Activated CD4-positive, alpha-beta T cell treated with anti-CD3 and anti-CD28 coated beads for 36 hours (primary cell): ENCODE measurements around the gene GIN1. TPM values are rescaled to one million over a fixed set of nuclear protein-coding genes. Genes with fewer than 3 reads are reported as not detected.
"Not testable (repeated sequence)": the region's sequence is repeated elsewhere in the genome, so short reads cannot be mapped to it uniquely, and the experiment has no call there.

ENCODE experiments used
- ATAC-seq: fragments of 200-7000 bp; cut with Tn5 transposase; one replicate; pipeline ENCODE4 v1.10.0; 2021; ENCODE audit warnings: mild to moderate bottlenecking, moderate library complexity
- CTCF ChIA-PET: fragments of 350-600 bp; sonication (Branson Sonifier 250); formaldehyde crosslinking; loops from one replicate; lab custom pipeline; 2021; ENCODE audit warnings: antibody characterized with exemption; lab: Charles Lee
- POLR2A ChIA-PET: fragments of 350-600 bp; sonication (Branson Sonifier 250); formaldehyde crosslinking; loops from one replicate; lab custom pipeline; 2021; ENCODE audit warnings: antibody characterized with exemption, inconsistent platforms; lab: Charles Lee
- DNase-seq: peaks from one replicate; pipeline ENCODE4 v3.0.0-alpha.2; 2020
- H3K27ac Mint-ChIP-seq: one replicate; pipeline ENCODE4 v1.8.0; 2021; ENCODE audit warnings: mixed read lengths
- H3K27me3 Mint-ChIP-seq: one replicate; pipeline ENCODE4 v1.8.0; 2021; ENCODE audit warnings: mixed read lengths
- H3K36me3 Mint-ChIP-seq: one replicate; pipeline ENCODE4 v1.8.0; 2021; ENCODE audit warnings: low read depth, mixed read lengths
- H3K4me1 Mint-ChIP-seq: one replicate; pipeline ENCODE4 v1.8.0; 2021; ENCODE audit warnings: mixed read lengths
- H3K4me3 Mint-ChIP-seq: one replicate; pipeline ENCODE4 v1.8.0; 2021; ENCODE audit warnings: mild to moderate bottlenecking, moderate library complexity, mixed read lengths
- H3K9me3 Mint-ChIP-seq: one replicate; pipeline ENCODE4 v1.8.0; 2021; ENCODE audit warnings: low read depth, mixed read lengths
- intact Hi-C, 2 experiments: fragments of 100-400 bp; cut with DNase I in 1 of 2; cut with micrococcal nuclease in 1 of 2; formaldehyde crosslinking; loops; one replicate each; pipeline versions ENCODE4 v1.14.2 to v1.15.1; 2022 to 2024; cut with DNase I, micrococcal nuclease
- total RNA-seq, 2 experiments: library from RNA; stranded (reverse); gene quantifications; one replicate each; pipeline ENCODE4 v1.2.3, GENCODE V29; 2021

Gene GIN1
- total RNA-seq, 2 experiments from 2014 or later, result 9.0 to 9.7 TPM

DNA sequence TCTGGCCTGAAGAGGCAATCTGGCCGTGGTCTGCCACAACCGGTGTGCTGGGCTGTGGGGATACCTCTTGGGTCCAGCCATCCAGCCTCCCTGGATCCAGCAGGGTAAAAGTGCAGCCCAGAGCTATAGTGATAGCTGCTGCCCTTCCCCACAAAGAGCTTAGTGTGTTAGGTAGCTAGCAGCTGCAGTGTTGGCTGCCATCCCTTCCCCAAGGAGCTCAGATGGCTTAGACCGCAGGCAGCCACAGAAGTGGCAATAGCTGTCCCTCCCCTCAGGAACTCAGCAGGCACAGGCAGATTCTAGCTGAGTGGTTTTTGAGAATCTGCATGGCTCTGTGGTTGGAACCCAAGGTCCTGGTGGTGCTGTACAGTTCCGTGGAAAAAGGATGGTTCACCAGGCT lies 40.1 kb downstream of the GIN1 start:
- intact Hi-C loops, result no loop called here
- ChIA-PET POLR2A (interaction anchor here (0.6 kb wide), 1 partner anchor 125 kb away, joined by 6 read pairs; no protein-coding TSS in a partner anchor), CTCF (no interaction called here)
- no peak for DNase-seq
- H3K27ac Mint-ChIP-seq, result no peak overlapping the region
- peaks cover 68% of the 10 kb centered on the region for H3K9me3 Mint-ChIP-seq
- H3K4me1 Mint-ChIP-seq, result no peaks in the 10 kb centered on the region
- H3K36me3 Mint-ChIP-seq, result peaks cover 18% of the 10 kb centered on the region
- ATAC-seq, result no peak
- H3K4me3 Mint-ChIP-seq, result no peak overlapping the region
- no peaks in the 10 kb centered on the region for H3K27me3 Mint-ChIP-seq

DNA sequence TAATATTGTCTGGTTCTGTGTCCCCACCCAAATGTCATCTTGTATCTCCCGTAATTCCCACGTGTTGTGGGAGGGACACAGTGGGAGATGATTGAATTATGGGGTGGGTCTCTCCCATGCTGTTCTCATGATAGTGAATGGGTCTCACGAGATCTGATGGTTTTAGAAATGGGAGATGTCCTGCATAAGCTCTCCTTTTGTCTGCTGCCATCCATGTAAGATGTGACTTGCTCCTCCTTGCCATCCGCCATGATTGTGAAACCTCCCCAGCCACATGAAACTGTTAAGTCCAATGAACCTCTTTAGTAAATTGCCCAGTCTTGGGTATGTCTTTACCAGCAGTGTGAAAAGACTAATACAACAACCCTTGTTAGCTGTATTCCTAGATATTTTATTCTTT lies 44.5 kb downstream of the GIN1 start:
- H3K9me3 Mint-ChIP-seq, result peaks cover 46% of the 10 kb centered on the region
- no peaks in the 10 kb centered on the region for H3K4me1 Mint-ChIP-seq
- H3K27me3 Mint-ChIP-seq, result no peaks in the 10 kb centered on the region
- no peak overlapping the region for H3K4me3 Mint-ChIP-seq
- H3K36me3 Mint-ChIP-seq, result peaks cover 3% of the 10 kb centered on the region
- ATAC-seq (no peak), DNase-seq (no peak)
- intact Hi-C loops, result no loop called here
- CTCF ChIA-PET, result interaction anchor here (1.2 kb wide), 1 partner anchor 92 kb away, joined by 3 read pairs; no protein-coding TSS in a partner anchor
- POLR2A ChIA-PET, result no interaction called here
- H3K27ac Mint-ChIP-seq, result no peak overlapping the region

DNA sequence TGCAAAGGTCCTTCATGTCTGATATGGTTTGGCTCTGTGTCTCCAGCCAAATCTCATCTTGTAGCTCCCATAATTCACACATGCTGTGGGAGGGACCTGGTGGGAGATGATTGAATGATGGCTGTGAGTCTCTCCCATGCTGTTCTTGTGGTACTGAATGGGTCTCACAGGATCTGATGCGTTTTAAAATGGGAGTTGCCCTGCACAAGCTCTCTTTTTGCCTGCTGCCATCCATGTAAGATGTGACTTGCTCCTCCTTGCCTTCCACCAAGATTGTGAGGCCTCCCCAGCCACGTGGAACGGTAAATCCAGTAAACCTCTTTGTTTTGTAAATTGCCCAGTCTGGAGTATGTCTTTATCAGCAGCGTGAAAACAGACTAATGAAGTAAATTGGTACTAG lies 46.4 kb downstream of the GIN1 start:
- H3K27ac Mint-ChIP-seq, DNase-seq, intact Hi-C loops, H3K4me1 Mint-ChIP-seq, ATAC-seq, H3K4me3 Mint-ChIP-seq, H3K27me3 Mint-ChIP-seq, H3K36me3 Mint-ChIP-seq, CTCF ChIA-PET, POLR2A ChIA-PET: not testable (repeated sequence)
- H3K9me3 Mint-ChIP-seq, result peaks cover 40% of the 10 kb centered on the region

DNA sequence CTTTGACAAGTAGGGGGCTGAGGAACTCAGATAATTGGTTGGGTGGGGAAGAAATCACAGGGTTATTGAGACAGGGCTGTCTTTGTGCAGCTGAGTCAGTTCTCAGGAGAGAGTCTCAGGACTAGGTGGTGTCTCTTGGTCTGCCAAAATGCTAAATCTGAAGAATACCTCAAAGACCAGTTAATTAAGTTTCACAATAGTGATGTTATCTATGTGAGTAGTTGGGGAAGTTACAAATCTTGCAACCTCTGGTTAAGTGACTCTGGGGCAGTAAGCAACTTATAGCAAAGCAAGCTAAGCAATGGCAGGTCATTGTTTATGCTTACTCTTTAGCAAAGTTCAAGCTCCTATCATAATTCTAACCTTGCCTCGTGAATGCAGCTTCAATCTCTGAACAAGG lies 53.6 kb downstream of the GIN1 start:
- intact Hi-C loops, result no loop called here
- Mint-ChIP-seq H3K36me3 (no peaks in the 10 kb centered on the region), H3K9me3 (no peaks in the 10 kb centered on the region), H3K27ac (no peak overlapping the region), H3K4me3 (no peak overlapping the region), H3K27me3 (no peaks in the 10 kb centered on the region), H3K4me1 (no peaks in the 10 kb centered on the region)
- ChIA-PET POLR2A (no interaction called here), CTCF (no interaction called here)
- no peak for DNase-seq
- no peak for ATAC-seq

DNA sequence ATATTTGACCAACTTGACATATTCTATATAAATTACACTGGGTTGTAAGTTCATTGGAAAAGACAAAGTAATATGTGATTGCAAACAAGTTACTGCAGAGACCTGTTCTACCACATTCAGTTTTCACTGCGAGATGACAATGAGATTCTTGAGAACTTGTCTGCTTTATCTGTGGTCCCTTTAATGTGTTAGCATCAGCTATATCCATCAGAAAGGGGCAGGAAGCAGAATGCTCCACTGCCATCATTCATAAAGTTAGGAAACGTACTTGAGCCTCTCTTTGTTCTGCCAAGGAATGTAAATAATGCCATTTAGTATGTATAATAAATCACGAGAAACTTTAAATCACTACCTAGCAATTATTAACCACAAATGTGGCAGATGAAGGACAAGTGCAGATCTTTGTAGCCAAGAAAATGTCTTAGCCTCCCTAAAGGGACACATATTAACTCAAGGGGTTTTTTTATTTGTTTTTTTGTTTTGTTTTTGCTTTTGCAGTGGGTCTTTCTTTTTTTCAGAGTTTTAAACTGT lies 59.4 kb downstream of the GIN1 start:
- no peaks in the 10 kb centered on the region for H3K36me3 Mint-ChIP-seq
- ChIA-PET POLR2A (no interaction called here), CTCF (no interaction called here)
- ATAC-seq (no peak), DNase-seq (no peak)
- no peak overlapping the region for H3K4me3 Mint-ChIP-seq
- peaks cover 3% of the 10 kb centered on the region for H3K9me3 Mint-ChIP-seq
- H3K4me1 Mint-ChIP-seq, result peaks cover 4% of the 10 kb centered on the region
- H3K27ac Mint-ChIP-seq, result no peak overlapping the region
- H3K27me3 Mint-ChIP-seq, result no peaks in the 10 kb centered on the region
- intact Hi-C loops, result no loop called here

DNA sequence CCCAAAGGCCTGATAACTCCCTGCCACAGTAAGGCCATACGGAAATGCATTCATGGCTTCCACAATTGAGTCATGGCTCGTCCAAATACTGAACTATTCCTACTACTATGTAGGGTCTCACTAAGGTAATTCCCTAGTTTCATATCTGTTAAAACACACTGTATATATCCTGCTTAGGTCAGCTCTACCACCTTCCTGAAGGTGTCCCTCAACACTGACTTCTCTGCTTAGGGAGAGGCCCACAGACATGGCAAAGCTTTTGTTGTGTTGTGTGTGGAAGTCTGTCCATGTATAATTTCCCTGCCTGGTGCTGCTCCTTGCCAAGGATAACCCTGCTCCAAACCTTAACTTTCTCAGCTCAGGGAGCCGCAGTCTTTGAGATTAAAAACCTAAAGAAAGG lies 60.4 kb downstream of the GIN1 start:
- DNase-seq, result no peak
- peaks cover 4% of the 10 kb centered on the region for H3K4me1 Mint-ChIP-seq
- CTCF ChIA-PET, result no interaction called here
- no peaks in the 10 kb centered on the region for H3K27me3 Mint-ChIP-seq
- no peak overlapping the region for H3K27ac Mint-ChIP-seq
- H3K36me3 Mint-ChIP-seq, result no peaks in the 10 kb centered on the region
- intact Hi-C loops, result no loop called here
- no peak overlapping the region for H3K4me3 Mint-ChIP-seq
- ATAC-seq, result no peak
- H3K9me3 Mint-ChIP-seq, result peaks cover 4% of the 10 kb centered on the region
- POLR2A ChIA-PET, result no interaction called here

DNA sequence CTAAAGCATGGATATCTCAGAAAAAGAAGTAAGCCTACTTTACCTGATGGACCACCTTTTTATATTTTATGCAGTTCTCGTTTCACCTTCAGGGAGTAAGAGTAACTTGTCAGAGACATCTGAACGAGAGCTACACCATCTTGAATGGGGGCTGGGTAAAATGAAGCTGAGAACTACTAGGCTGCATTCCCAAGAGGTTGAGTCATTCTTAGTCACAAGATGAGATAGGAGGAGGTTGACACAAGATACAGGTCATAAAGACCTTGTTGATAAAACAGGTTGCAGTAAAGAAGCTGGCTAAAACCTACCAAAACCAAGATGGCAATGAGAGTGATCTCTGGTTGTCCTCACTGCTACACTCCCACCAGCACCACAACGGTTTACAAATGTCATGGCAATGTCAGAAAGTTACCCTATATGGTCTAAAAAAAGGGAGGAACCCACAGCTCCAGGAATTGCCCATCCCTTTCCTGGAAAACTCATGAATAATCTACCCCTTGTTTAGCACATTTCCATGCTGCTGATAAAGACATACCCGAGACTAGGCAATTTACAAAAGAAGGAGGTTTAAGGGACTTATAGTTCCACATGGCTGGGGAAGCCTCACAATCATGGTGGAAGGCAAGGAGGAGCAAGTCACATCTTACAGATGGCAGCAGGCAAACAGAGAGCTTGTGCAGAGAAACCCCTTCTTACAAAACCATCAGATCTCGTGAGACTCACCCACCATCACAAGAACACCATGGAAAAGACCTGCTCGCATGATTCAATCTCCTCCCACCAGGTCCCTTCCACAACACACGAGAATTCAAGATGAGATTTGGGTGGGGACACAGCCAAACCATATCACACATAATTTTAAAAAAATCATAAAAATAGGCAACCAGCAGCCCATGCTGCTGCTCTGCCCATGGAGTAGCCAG lies 62.5 kb downstream of the GIN1 start:
- Mint-ChIP-seq H3K4me1 (peaks cover 4% of the 10 kb centered on the region), H3K9me3 (peaks cover 4% of the 10 kb centered on the region), H3K27ac (no peak overlapping the region), H3K36me3 (no peaks in the 10 kb centered on the region), H3K4me3 (no peak overlapping the region), H3K27me3 (no peaks in the 10 kb centered on the region)
- ATAC-seq (peak; percentile 57), DNase-seq (no peak)
- POLR2A ChIA-PET, result no interaction called here
- CTCF ChIA-PET, result no interaction called here
- intact Hi-C loops, result no loop called here

DNA sequence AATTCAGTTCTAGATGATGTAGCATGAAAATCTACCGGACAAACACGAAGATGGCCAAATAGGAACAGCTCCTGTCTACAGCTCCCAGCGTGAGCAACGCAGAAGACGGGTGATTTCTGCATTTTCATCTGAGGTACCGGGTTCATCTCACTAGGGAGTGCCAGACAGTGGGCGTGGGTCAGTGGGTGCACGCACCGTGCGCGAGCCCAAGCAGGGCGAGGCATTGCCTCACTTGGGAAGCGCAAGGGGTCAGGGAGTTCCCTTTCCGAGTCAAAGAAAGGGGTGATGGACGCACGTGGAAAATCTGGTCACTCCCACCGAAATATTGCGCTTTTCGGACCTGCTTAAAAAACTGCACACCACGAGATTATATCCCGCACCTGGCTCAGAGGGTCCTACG lies 73.2 kb downstream of the GIN1 start:
- H3K36me3 Mint-ChIP-seq, H3K9me3 Mint-ChIP-seq, H3K4me3 Mint-ChIP-seq, ATAC-seq, H3K27me3 Mint-ChIP-seq, H3K4me1 Mint-ChIP-seq, CTCF ChIA-PET, H3K27ac Mint-ChIP-seq, POLR2A ChIA-PET, DNase-seq: not testable (repeated sequence)
- intact Hi-C loops, result loop anchor here in 1 of 2 experiments (10.0 kb wide), 1 partner anchor 178 kb away; no protein-coding TSS in a partner anchor

DNA sequence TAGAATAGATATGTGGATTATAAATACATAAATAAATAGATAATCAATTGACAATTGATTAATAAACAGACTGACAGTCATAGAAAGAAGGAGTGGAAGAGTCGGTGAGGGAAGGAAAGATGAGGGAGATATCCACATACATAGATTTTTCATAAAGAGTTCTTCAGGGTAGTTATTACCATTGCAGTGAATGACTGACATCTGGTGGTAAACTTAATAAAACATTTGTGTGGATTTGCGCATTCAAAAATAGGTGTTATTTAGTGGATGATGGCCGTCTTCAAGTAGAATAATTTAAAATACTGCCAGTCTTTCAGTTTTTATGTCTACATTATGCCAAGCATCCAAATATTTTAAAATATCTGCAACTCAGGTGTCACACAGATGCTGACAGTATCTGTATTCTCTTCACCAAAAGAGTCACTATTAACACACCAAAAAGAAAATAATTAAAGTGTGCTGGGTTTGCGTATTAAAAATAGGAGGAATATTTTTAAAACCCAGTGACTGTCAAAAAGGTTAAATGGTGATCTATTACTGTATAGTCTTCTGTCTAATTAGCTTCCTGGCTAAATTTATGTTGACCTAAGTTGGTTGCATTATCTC lies 78.8 kb downstream of the GIN1 start:
- POLR2A ChIA-PET, result no interaction called here
- Mint-ChIP-seq H3K27me3 (no peaks in the 10 kb centered on the region), H3K4me3 (no peak overlapping the region), H3K36me3 (no peaks in the 10 kb centered on the region), H3K27ac (no peak overlapping the region), H3K9me3 (no peaks in the 10 kb centered on the region), H3K4me1 (no peaks in the 10 kb centered on the region)
- intact Hi-C loops, result loop anchor here (1.0 to 10.0 kb wide), 9 partner anchors 98 to 505 kb away; no protein-coding TSS in a partner anchor
- DNase-seq (no peak), ATAC-seq (no peak)
- CTCF ChIA-PET, result interaction anchor here (0.7 to 1.6 kb wide), 4 partner anchors 10 to 359 kb away, joined by 3 to 5 read pairs (median 3); no protein-coding TSS in a partner anchor

DNA sequence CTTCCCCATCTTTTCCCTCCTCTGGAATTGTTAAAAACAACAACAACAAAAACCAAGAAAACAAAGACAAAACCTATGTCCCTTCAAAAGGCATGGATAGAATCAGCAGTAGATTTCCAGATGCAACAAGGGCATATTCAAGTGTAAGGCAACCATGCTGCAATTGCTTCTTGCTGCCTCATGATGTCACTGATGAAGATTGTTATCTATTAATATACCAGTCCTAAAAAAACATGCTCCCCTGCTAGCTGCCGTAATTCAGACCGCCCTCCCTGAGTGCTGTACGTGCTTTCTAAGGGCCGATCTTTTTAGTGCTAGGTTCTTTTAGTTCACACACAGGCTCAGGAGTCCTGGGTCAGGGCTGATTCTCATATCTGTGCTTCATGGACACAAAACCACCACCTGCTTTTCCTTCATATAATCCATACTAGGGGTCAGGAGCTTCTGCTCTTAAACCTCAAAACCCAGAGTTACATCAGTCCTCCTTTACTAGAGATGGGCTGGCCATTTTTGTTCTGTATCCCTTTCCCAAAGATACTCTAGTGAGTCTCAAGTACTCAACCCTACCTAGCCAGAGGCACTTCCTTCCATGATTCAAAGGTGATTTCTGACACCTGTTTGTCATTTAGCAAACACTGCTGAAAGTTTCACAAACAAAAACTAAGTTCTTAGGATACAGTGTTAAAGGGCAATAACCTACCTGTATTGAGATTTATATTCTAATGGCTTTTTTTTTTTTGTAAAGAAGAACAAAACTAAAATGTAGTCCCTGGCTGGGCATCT lies 82.1 kb downstream of the GIN1 start:
- ChIA-PET CTCF (no interaction called here), POLR2A (no interaction called here)
- no peak overlapping the region for H3K4me3 Mint-ChIP-seq
- H3K4me1 Mint-ChIP-seq, result no peaks in the 10 kb centered on the region
- DNase-seq, result no peak
- peaks cover 3% of the 10 kb centered on the region for H3K36me3 Mint-ChIP-seq
- intact Hi-C loops, result no loop called here
- no peak for ATAC-seq
- no peak overlapping the region for H3K27ac Mint-ChIP-seq
- H3K9me3 Mint-ChIP-seq, result no peaks in the 10 kb centered on the region
- no peaks in the 10 kb centered on the region for H3K27me3 Mint-ChIP-seq

DNA sequence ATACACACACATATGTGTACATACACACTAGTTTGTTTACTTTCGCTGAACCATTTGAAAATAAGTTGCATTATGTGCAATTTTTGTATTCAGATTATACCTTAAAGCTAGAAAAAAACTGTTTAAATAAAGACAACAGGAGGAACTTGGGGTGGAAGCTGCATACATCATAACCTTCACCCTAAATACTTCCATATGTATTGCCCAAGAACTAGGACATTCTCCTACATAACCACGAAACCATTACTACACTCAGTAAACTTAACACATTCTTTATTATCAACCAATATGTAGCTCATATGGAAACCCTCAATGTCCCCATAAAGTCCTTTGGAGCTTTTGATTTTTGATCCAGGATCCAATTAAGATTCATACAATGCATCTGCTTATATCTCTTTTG lies 83.3 kb downstream of the GIN1 start:
- Mint-ChIP-seq H3K27me3 (no peaks in the 10 kb centered on the region), H3K4me1 (no peaks in the 10 kb centered on the region), H3K9me3 (no peaks in the 10 kb centered on the region), H3K4me3 (no peak overlapping the region), H3K36me3 (peaks cover 5% of the 10 kb centered on the region), H3K27ac (no peak overlapping the region)
- CTCF ChIA-PET, result interaction anchor here (0.8 kb wide), 1 partner anchor 9 kb away, joined by 3 read pairs; no protein-coding TSS in a partner anchor
- no peak for DNase-seq
- POLR2A ChIA-PET, result interaction anchor here (0.9 kb wide), 1 partner anchor 355 kb away, joined by 3 read pairs; no protein-coding TSS in a partner anchor
- ATAC-seq, result no peak
- intact Hi-C loops, result no loop called here
